ENCODE data around the gene MYOT.

MYOT gene

GRCh38 chr5:137894586-137894985, 26.9 kb downstream of the MYOT start:
- DNase-seq (no peak), ATAC-seq (ENCODE audit: insufficient read depth, low read depth) (no peak)
- no peak overlapping the region for H3K9ac ChIP-seq (ENCODE audit: low read depth, low read length)
- H3K27me3 ChIP-seq (ENCODE audit: insufficient read depth, low read length, poor library complexity) = no peaks in the 10 kb centered on the region
- H2AFZ ChIP-seq (ENCODE audit: low read depth, low read length) = no peak overlapping the region
- H3K27ac ChIP-seq (ENCODE audit: low read length) = no peak overlapping the region
- H3K36me3 ChIP-seq (ENCODE audit: insufficient read depth, low read length) = no peaks in the 10 kb centered on the region
- H3K9me3 ChIP-seq (ENCODE audit: insufficient read depth, low read length, severe bottlenecking) = no peaks in the 10 kb centered on the region
- H3K79me2 ChIP-seq (ENCODE audit: insufficient read depth, low read length) = no peaks in the 10 kb centered on the region
- no peak overlapping the region for H3K4me3 ChIP-seq (ENCODE audit: low read depth in 1 of 2, low read length in 2 of 2)
- TF ChIP-seq EZH2 (IDR thresholded peaks at IDR 0.05; ENCODE audit: borderline replicate concordance, low read depth, low read length, severe bottlenecking) (no peak), CTCF (IDR thresholded peaks at IDR 0.05; ENCODE audit: borderline replicate concordance, extremely low read depth, low read length, poor library complexity, severe bottlenecking) (no peak)
- peaks cover 5% of the 10 kb centered on the region; the same call in 1 of the 2 replicates for H3K4me1 ChIP-seq (ENCODE audit: insufficient read depth, low read length)
- no peaks in the 10 kb centered on the region for H4K20me1 ChIP-seq (ENCODE audit: insufficient read depth, low read length)
- H3K4me2 ChIP-seq (ENCODE audit: insufficient read depth, low read length) = no peak overlapping the region

GRCh38 chr5:137896560-137896959, 28.9 kb downstream of the MYOT start:
- no peak overlapping the region for H3K4me2 ChIP-seq (ENCODE audit: insufficient read depth, low read length)
- no peak overlapping the region for H2AFZ ChIP-seq (ENCODE audit: low read depth, low read length)
- no peak overlapping the region for H3K27ac ChIP-seq (ENCODE audit: low read length)
- no peak for TF ChIP-seq CTCF (IDR thresholded peaks at IDR 0.05; ENCODE audit: borderline replicate concordance, extremely low read depth, low read length, poor library complexity, severe bottlenecking)
- TF ChIP-seq EZH2 (IDR thresholded peaks at IDR 0.05; ENCODE audit: borderline replicate concordance, low read depth, low read length, severe bottlenecking) = no peak
- H3K4me3 ChIP-seq (ENCODE audit: low read depth in 1 of 2, low read length in 2 of 2) = no peak overlapping the region
- no peaks in the 10 kb centered on the region for H3K9me3 ChIP-seq (ENCODE audit: insufficient read depth, low read length, severe bottlenecking)
- no peaks in the 10 kb centered on the region for H3K27me3 ChIP-seq (ENCODE audit: insufficient read depth, low read length, poor library complexity)
- no peaks in the 10 kb centered on the region for H3K79me2 ChIP-seq (ENCODE audit: insufficient read depth, low read length)
- H4K20me1 ChIP-seq (ENCODE audit: insufficient read depth, low read length) = no peaks in the 10 kb centered on the region
- H3K4me1 ChIP-seq (ENCODE audit: insufficient read depth, low read length) = no peaks in the 10 kb centered on the region
- no peak for DNase-seq
- H3K36me3 ChIP-seq (ENCODE audit: insufficient read depth, low read length) = no peaks in the 10 kb centered on the region
- no peak overlapping the region for H3K9ac ChIP-seq (ENCODE audit: low read depth, low read length)
- no peak for ATAC-seq (ENCODE audit: insufficient read depth, low read depth)

- peaks cover 3% of the 10 kb centered on the region for H3K27me3 ChIP-seq (ENCODE audit: insufficient read depth, low read length, poor library complexity)
- H3K4me2 ChIP-seq (ENCODE audit: insufficient read depth, low read length) = no peak overlapping the region
- H3K9me3 ChIP-seq (ENCODE audit: insufficient read depth, low read length, severe bottlenecking) = no peaks in the 10 kb centered on the region
- no peak overlapping the region for H3K27ac ChIP-seq (ENCODE audit: low read length)
- H3K36me3 ChIP-seq (ENCODE audit: insufficient read depth, low read length) = no peaks in the 10 kb centered on the region
- no peak for DNase-seq
- no peaks in the 10 kb centered on the region for H3K4me1 ChIP-seq (ENCODE audit: insufficient read depth, low read length)
- TF ChIP-seq CTCF (IDR thresholded peaks at IDR 0.05; ENCODE audit: borderline replicate concordance, extremely low read depth, low read length, poor library complexity, severe bottlenecking) = no peak
- no peak for TF ChIP-seq EZH2 (IDR thresholded peaks at IDR 0.05; ENCODE audit: borderline replicate concordance, low read depth, low read length, severe bottlenecking)
- H3K9ac ChIP-seq (ENCODE audit: low read depth, low read length) = no peak overlapping the region
- ATAC-seq (ENCODE audit: insufficient read depth, low read depth) = no peak
- H4K20me1 ChIP-seq (ENCODE audit: insufficient read depth, low read length) = no peaks in the 10 kb centered on the region
- no peak overlapping the region for H3K4me3 ChIP-seq (ENCODE audit: low read depth in 1 of 2, low read length in 2 of 2)
- no peak overlapping the region for H2AFZ ChIP-seq (ENCODE audit: low read depth, low read length)
- H3K79me2 ChIP-seq (ENCODE audit: insufficient read depth, low read length) = no peaks in the 10 kb centered on the region
Measured at GRCh38 chr5:137899493-137899892, 31.8 kb downstream of the MYOT start.

Data from DND-41 (cell line).